Osteoblast (primary cell): ENCODE results near the gene SYNM. TPM values are rescaled to one million over a fixed set of nuclear protein-coding genes. Genes with fewer than 3 reads are reported as not detected.

ENCODE experiments used
- DNase-seq: peaks from one replicate; pipeline ENCODE4 v3.0.0; 2011; ENCODE audit warnings: low spot score, mixed read lengths; ENCODE audit not compliant: insufficient read length; ENCODE audit errors: missing footprints
- H2AFZ ChIP-seq: 2 replicates; pipeline ENCODE4 v1.6.0; 2011; ENCODE audit warnings: mild to moderate bottlenecking, low read length
- H3K27ac ChIP-seq: 2 replicates; pipeline ENCODE4 v1.5.1; 2011; ENCODE audit warnings: mild to moderate bottlenecking, low read depth, low read length, moderate library complexity
- H3K27me3 ChIP-seq: 2 replicates; pipeline ENCODE4 v1.6.0; 2012; ENCODE audit warnings: mild to moderate bottlenecking, control low read depth, inconsistent platforms, low read length, moderate library complexity; ENCODE audit not compliant: insufficient read depth
- H3K36me3 ChIP-seq: 2 replicates; pipeline ENCODE4 v1.5.1; 2011; ENCODE audit warnings: mild to moderate bottlenecking, low read length, control low read depth, moderate library complexity; ENCODE audit not compliant: insufficient read depth
- H3K4me1 ChIP-seq: 2 replicates; pipeline ENCODE4 v1.5.1; 2011; ENCODE audit warnings: mild to moderate bottlenecking, low read length, control low read depth, moderate library complexity; ENCODE audit not compliant: insufficient read depth
- H3K4me2 ChIP-seq: 2 replicates; pipeline ENCODE4 v1.6.0; 2011; ENCODE audit warnings: mild to moderate bottlenecking, low read length; ENCODE audit not compliant: insufficient read depth
- H3K4me3 ChIP-seq: fragments of 200-600 bp; sonication (generic); 3 replicates; pipeline ENCODE4 v1.5.1; 2012; ENCODE audit warnings: mild to moderate bottlenecking, low read length, inconsistent platforms; ENCODE audit not compliant: insufficient read depth
- H3K79me2 ChIP-seq: 2 replicates; pipeline ENCODE4 v1.6.0; 2012; ENCODE audit warnings: mild to moderate bottlenecking, low read length, control low read depth, inconsistent platforms; ENCODE audit not compliant: insufficient read depth
- H3K9me3 ChIP-seq: 2 replicates; pipeline ENCODE4 v1.5.1; 2011; ENCODE audit warnings: low read depth, low read length, control low read depth
- H4K20me1 ChIP-seq: 2 replicates; pipeline ENCODE4 v1.6.0; 2012; ENCODE audit warnings: mild to moderate bottlenecking, low read length, control low read depth; ENCODE audit not compliant: insufficient read depth
- total RNA-seq: library from RNA; depleted of rRNA; stranded (reverse); fragments of >200 nt; gene quantifications from 2 replicates; pipeline ENCODE4 v1.2.3, GENCODE V29; 2012
- TF ChIP-seq, protein P1 (sequence below): IDR thresholded peaks from 2 replicates; pipeline ENCODE4 v1.5.1; 2011; ENCODE audit warnings: mild to moderate bottlenecking, low read depth, low read length, moderate library complexity; ENCODE audit errors: extremely low read depth

SYNM gene
- total RNA-seq, 1 donor, result 4.0 TPM

DNA sequence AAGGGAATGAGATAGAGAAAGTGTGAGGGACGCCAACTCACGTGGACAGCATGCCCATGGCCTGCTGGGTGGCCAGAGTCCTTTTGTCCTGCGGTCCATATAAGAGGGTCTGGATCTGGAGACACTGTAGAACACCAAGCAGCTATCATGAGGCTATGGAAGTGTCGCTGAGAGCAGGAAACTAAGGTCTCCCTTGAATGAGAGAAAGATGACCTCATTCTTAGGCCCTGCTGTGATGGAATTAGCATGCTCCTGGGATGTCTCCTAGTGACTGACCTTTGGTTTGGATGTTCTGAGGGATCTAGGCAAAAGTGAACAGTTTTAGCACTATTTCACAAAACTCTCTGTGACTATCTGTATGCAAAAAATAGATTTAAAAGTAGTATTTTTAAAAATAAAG lies 34.4 kb downstream of the SYNM start:
- Histone ChIP-seq H3K36me3 (peaks cover 4% of the 10 kb centered on the region), H3K27ac (no peak overlapping the region), H4K20me1 (no peaks in the 10 kb centered on the region), H3K4me2 (no peak overlapping the region), H3K9me3 (no peaks in the 10 kb centered on the region), H3K4me3 (no peak overlapping the region), H3K4me1 (peaks cover 11% of the 10 kb centered on the region), H3K79me2 (no peaks in the 10 kb centered on the region), H3K27me3 (no peaks in the 10 kb centered on the region), H2AFZ (no peak overlapping the region)
- DNase-seq, result no peak
- TF ChIP-seq, protein P1, sequence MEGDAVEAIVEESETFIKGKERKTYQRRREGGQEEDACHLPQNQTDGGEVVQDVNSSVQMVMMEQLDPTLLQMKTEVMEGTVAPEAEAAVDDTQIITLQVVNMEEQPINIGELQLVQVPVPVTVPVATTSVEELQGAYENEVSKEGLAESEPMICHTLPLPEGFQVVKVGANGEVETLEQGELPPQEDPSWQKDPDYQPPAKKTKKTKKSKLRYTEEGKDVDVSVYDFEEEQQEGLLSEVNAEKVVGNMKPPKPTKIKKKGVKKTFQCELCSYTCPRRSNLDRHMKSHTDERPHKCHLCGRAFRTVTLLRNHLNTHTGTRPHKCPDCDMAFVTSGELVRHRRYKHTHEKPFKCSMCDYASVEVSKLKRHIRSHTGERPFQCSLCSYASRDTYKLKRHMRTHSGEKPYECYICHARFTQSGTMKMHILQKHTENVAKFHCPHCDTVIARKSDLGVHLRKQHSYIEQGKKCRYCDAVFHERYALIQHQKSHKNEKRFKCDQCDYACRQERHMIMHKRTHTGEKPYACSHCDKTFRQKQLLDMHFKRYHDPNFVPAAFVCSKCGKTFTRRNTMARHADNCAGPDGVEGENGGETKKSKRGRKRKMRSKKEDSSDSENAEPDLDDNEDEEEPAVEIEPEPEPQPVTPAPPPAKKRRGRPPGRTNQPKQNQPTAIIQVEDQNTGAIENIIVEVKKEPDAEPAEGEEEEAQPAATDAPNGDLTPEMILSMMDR, result no peak

DNA sequence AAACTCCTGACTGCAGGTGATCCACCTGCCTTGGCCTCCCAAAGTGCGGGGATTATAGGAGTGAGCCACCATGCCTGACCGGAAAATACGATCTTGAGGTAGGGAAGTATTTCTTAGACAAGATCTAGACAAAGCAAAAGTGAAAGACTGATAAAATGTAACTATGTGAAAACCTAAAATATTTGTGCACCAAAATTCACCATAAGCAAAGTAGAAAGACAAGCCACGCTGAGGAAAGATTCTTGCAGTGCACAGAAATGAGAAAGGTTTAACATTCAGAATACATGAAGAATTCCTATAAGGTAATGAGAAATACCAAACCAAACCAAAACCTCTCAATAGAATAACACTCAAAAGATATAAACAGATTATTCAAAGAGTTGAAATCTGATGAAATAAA lies 35.7 kb downstream of the SYNM start:
- Histone ChIP-seq H3K4me1 (peaks cover 5% of the 10 kb centered on the region), H3K27me3 (no peaks in the 10 kb centered on the region), H3K36me3 (peaks cover 4% of the 10 kb centered on the region), H2AFZ (no peak overlapping the region), H3K4me2 (no peak overlapping the region), H4K20me1 (no peaks in the 10 kb centered on the region), H3K4me3 (no peak overlapping the region), H3K9me3 (no peaks in the 10 kb centered on the region), H3K79me2 (no peaks in the 10 kb centered on the region), H3K27ac (no peak overlapping the region)
- no peak for DNase-seq
- TF ChIP-seq, protein P1, result no peak

DNA sequence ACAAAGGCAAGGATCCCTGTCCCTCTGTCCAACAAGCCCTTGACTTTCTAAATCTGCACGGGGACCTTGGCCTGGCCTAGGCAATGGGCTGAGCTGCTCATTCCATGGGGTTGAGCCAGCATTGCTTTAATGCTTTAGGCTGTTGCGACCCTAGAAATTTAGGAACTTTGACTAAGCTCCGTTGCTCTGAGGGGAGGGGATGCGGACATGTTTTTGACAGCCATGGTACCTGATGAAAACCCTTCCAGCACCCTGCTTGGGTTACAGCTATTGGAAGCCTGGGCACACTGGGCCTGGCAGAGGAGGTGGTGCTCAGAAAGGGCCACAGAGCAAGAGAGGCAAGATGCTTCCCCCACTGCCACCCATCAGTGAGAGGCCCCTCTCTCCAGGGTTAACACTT lies 37.1 kb downstream of the SYNM start:
- H3K27ac ChIP-seq, result no peak overlapping the region

DNA sequence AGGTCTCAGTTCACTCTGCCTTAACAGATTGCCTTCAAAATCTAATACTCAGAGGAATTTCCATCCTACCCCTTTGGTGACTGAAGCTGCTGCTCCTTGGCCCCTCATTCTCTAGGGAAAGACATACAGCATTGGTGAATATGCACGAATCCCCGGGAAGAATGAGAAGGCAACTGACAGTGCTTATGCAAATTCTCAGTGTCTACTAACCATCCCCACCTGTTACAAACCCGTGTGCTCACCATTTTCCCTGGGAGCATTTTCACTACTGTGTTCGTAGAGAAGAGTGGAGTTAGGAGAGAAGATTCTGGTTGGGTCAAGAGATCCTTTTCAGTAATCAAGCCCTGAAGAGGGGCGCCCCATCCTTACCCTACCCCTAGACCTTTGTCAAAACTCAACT lies 37.7 kb downstream of the SYNM start:
- no peak overlapping the region for H3K4me2 ChIP-seq
- H2AFZ ChIP-seq, result no peak overlapping the region
- H3K36me3 ChIP-seq, result peaks cover under 1% of the 10 kb centered on the region
- TF ChIP-seq, protein P1, result no peak
- no peaks in the 10 kb centered on the region for H3K27me3 ChIP-seq
- H3K4me1 ChIP-seq, result peaks cover 4% of the 10 kb centered on the region
- no peak overlapping the region for H3K4me3 ChIP-seq
- H4K20me1 ChIP-seq, result no peaks in the 10 kb centered on the region
- H3K9me3 ChIP-seq, result no peaks in the 10 kb centered on the region
- no peaks in the 10 kb centered on the region for H3K79me2 ChIP-seq
- no peak for DNase-seq
- H3K27ac ChIP-seq, result no peak overlapping the region

More for the DNA sequence above, 37.1 kb downstream of the SYNM start:
- peaks cover 4% of the 10 kb centered on the region for H3K36me3 ChIP-seq
- H2AFZ ChIP-seq, result no peak overlapping the region
- H3K4me2 ChIP-seq, result no peak overlapping the region
- DNase-seq, result no peak
- no peaks in the 10 kb centered on the region for H3K27me3 ChIP-seq
- TF ChIP-seq, protein P1, result no peak
- H3K4me3 ChIP-seq, result no peak overlapping the region
- no peaks in the 10 kb centered on the region for H3K79me2 ChIP-seq
- no peaks in the 10 kb centered on the region for H3K9me3 ChIP-seq
- H3K4me1 ChIP-seq, result peaks cover 4% of the 10 kb centered on the region
- H4K20me1 ChIP-seq, result no peaks in the 10 kb centered on the region
